NCI-H524 (cell line): Measurements from ENCODE around the gene WLS.
"Not testable (repeated sequence)": the region's sequence is repeated elsewhere in the genome, so short reads cannot be mapped to it uniquely, and the experiment has no call there.

Experiments used
- DNase-seq, 2 experiments: peaks; one replicate each; lab custom pipeline; 2025; lab: John Stamatoyannopoulos, UW

Gene WLS

DNA sequence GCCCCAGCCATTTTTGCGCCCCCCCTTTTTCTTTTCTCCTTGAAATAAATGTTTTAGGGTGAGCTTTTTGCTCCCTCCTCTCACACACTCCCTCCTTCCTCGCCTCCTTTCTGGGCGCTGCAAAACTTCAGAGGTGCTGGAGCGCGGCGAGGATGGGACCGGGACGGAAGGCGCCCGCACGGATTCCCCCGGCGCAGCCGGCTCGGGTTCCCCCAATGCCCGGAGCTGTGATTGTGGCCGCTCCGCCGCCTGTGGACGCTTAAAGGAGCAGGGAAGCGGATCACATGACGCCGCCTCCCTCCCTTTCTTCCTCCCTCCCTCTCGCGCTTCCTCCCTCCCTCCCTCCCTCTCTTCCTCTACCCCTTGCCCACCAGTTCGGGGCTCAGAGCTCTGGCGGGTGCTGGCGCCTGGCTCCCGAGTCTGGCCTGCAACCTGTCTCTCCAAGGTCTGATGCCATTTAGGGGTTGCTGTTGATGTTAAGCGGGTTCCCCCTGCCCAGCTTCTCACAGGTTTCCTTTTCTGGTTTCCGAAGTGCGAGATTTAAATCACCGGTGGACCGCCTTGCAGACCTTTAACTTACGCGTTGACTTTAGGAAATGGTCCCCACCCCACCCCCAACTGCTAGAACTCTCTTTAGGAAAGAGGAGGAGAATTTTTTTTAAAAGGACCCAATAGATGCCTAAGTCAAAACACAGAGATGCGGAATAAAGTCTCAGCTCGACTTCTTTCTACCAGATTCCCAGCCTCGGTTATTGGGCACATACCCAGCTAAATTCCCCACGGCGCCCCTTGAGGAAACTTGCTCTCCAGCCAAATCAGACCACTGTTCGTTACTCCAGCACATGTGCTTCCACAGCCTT lies at the start of gene WLS:
Gene WLS (minus strand): TSS at position 235 of the 860 bp plus-strand sequence. CDS start 224 bp downstream, at position 11.
- DNase-seq: peak; percentile 49 to 77

DNA sequence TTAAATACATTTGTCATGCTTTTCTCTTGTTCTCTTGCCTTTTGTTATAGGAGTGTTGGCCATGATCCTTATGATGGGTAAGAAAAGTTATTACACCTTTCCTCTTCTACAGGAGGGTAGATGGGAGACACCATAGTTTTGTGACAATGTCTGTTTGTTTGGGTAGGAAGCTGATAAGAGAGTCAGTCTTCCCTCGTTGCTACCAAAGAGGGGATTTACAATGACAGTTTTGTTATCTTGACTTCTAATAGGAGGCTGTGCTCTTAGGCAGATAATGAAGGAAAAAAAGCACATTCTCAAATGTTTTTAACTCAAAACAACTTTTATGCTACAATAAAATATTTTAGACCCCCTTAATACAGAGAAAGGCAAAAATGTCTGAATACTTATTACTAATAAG lies 48.0 kb upstream of the WLS start:
- no peak for DNase-seq

DNA sequence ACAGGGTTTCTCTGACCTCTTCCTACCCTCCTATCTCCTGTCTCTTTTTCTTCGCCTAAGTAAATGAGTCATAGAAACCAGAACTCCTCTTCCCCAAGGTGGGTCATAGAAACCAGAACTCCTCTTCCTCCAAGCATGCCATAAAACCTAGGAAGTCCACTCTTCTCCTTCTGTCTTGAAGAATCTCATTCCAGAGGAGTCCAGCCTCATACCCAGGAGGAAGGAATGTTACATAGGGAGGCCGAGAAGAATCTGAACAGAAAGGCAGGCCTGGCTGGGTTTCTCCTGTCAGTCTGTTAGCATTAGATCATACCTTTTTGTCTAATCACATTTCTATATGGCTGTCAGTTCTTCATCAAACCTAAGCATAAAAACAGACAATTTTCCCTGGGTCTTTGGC lies 47.5 kb upstream of the WLS start:
- DNase-seq: no peak

DNA sequence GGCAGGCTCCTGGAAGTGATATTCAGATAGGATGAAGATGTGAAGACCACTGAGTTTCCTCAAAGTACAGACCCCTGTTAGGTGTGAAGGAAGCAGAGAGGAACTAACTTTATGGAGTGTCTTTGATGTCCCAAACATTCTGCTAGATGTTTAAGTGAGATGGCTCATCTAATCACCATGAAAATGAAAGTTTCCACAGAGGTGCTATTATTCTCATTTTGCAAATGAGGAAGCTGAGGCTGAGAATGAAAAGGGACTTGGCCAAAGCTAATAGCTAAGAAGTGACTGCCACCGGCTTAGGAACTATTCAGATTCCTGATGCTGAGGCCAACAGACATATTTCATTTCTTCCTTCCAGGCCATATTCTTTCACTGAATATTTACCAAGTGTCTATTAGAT lies 45.9 kb upstream of the WLS start:
- DNase-seq: no peak

DNA sequence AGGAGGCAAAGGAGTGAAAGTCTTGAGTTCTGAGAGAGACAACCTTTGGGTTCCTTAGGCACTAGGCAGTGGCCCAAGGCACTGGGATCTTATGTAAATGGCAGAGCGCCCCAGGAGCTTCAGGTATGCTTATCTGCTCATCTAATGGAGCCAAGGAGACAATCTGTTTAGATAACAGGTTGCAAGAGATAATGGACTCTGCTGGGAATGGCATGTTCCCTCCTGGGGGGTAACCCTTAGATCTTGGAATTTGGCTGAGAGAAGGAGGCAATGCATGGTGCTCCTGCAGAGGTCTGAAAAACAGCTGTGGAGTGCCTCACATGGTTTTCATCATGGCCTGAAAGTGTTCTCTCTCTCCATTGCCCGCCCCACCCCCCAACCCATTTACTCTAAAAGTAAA lies 44.1 kb upstream of the WLS start:
- DNase-seq: no peak

DNA sequence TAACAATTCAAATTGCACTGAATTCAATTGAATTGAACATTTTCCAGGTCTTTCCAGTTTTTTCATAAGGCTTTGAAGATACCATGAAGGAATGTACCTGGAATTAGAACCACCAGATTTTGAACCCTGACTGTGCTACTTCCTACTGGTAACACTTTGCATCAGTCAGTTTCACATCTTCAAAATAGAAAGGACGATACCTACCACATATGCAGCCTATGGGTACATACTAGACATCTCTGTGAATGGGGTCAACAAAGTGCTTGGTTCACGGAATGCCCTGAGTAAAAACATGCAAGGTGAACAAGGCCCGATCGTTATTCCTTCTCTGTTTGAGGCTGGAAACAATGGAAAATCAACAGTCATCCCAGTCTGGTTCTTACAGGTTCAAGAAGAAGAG lies 41.2 kb upstream of the WLS start:
- no peak for DNase-seq

DNA sequence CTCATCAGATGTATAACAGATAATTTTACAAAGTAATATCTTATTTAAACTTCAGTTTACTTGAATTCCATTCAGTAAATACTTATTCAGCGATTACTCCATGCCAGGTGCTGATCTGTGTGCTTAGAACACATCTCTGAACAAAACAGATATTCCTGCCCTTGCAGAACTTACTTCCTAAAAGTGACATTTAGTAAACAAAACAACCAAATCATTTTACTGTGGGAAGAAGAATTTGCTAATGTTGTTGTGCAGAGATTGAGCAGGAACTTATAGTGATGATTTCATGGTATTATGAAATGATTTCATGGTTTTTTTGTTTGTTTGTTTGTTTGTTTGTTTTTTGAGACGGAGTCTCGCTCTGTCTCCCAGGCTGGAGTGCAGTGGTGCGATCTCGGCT lies 39.3 kb upstream of the WLS start:
- no peak for DNase-seq

DNA sequence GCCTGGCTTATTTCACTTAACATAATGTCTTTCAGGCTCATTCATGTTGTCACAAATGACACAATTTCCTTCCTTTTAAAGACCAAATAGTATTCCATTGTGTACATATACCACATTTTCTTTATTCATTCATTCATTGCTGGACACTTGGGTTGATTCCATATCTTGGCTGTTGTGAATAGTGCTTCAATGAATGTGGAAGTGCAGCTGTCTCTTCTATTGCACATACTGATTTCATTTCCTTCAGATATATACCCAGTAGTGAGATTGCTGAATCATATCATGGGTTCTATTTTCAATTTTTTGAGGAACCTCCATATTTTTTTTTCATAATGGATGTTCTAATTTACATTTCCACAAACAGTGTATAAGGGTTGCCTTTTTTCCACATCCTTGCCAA lies 38.6 kb upstream of the WLS start:
- no peak for DNase-seq

DNA sequence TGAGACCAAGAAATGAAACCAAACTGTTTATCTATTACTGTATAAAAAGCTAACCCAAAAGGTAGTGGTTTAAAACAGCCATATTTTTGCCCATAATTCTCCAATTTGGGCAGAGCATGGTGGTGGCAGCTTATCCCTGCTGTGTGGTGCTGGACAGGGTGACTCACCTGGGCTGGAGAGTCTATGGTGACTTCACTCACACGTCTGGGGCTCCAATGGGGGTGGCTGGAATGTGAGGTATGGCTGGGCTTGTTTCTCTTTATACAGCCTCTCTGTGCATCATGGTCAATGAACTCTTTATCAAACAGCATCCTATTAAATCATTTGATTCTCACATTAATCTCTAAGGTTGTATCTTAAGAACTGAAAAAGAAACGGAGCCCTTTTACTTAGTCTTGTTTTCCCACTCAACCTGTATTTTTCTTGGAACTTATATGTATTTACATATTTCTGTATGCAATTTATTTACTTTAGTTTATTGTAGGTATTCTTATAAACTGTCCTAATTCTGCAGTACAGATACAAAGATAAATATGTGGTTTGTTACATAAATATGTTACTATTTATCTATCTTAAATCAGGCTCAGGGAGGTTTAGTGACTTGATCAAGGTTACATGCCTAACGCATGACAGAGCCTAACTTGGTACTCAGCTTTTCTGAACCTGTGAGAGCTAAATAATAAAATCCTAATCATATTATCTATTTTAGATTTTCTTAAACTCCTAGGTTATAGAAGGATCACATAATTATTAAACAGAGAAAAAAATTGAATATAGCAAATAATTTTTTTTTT lies 37.5 kb upstream of the WLS start:
- DNase-seq: no peak

DNA sequence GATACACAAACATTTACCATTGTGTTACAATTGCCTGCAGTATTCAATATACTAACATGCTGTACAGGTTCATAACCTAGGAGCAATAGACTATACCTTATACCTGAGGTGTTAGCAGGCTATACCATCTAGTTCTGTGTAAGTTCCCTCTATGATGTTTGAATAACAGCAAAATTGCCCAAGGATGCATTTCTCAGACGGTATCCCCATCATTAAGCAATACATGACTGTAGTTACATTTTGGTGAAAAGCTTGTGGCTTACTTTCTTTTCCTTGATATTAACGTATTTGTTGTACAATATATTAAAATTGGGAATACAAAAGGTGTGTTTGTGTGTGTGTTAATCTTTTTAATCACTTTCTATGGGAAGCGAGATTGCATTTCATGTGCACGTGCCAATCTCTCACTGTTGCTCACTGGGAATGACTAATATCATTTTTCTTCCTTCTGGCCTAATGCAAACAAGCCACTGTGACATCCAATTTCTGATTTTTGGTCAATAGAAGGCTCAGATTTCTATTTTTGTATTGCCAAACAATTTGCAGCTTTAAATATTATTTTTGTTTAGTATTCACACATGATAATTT lies 36.7 kb upstream of the WLS start:
- DNase-seq: no peak

DNA sequence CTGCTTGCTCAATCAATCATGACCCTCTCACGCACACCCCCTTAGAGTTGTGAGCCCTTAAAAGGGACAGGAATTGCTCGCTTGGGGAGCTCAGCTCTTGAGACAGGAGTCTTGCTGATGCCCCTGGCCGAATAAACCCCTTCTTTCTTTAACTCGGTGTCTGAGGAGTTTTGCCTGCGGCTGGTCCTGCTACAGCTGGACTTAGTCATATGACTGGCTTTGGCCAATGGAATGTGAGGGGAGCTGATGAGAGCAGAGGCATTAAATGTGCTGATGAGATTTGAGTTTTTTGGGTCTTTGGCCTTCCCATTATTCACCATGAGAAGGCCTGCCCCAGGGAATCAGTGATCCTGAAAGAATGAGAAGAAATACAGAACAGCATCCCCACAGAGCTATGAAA lies 24.5 kb upstream of the WLS start:
- not testable (repeated sequence) for DNase-seq

DNA sequence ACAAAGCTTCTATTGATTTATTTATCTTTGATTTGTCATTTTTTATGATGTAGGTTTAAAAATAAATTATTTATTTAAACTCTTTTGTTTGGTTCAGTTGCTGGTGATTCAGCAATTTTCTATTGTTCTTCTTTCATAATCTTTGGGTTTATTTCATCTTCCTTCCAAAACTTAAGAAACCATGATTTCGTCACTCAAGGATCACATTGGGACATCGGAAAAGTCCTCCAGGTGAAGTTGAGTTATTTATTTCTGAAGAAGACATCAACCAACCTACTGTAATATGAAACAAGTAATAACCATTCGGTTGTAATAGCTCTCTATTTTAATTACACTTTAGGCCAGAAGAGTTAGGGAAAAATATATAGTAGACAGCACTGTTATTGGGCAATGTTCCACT lies 23.0 kb upstream of the WLS start:
- no peak for DNase-seq

DNA sequence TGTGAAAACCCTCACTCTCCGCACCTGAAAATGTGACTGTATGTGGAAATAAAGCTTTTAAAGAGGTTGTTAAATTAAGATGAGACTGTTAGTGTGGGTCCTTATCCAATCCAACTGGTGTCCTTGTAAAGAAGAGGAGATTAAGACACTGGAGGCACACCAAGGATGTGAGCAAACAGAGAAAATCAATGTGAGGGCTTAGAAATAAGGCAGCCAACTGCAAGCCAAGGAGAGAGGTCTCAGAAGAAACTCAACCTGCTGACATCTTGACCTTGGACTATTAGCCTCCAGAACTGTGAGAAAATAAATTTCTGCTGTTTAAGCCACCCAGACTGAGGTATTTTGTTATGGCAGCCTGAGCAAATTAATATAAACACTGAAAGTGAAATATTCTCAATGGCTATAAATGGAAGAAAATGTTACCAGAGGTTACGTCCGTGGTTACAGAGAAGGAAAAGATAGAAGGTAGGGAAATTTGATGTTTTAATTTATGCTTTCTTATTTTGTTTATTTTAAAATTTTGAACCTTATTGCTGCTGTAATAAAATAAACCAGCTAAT lies 22.4 kb upstream of the WLS start:
- DNase-seq: no peak

DNA sequence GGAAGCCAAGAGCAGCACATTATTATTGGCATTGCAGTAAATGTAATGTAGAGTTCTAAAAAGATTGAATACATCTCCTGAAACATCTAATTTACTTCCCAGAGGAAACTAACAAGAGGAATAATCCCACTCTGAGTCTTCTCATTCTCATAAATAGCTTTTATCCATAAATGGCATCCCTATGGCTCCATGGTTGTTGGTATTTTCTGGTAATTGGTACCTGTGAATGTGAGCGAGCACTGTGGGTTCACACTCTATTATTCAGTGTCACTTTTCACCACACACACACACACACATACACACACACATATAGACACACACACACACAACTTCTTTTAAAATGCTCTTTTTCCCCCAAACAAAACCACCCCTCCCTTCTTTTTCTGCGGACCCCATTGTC lies 4.7 kb upstream of the WLS start:
- DNase-seq: no peak

DNA sequence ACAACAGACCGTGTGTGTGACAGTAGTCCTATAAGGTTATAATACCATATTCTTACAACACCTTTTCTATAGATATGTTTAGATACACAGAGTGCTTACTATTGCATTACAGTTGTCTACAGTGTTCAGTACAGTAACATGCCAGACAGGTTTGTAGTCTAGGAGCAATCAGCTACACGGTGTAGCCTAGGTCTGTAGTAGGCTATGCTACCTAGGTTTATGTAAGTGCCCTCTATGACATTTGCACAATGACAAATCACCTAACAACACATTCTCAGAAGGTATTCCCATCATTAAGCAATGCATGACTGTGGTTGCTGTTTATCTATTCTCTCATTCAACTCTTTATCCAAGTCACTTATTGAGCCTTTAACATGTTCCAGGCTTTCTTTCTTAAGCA lies 1.8 kb upstream of the WLS start:
- DNase-seq: no peak

DNA sequence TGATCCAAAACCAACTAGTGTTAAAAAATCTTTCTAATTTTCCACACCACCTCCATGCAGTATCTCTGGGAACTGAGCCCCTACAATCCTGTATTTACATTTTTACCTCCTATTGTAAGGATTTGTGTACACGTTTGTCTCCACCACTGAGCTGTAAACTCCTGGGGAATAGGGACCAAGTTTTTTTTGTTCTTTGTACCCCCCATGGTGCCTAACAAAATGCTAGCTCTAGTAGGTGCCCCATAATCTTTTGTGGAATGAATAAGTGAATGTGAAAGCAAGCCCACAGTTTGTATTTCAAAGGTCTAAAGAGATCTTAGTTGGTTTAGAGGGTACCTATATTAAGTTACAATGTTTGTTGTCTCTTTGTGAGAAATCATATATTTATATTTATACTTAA lies 879 bp upstream of the WLS start:
- DNase-seq: no peak

DNA sequence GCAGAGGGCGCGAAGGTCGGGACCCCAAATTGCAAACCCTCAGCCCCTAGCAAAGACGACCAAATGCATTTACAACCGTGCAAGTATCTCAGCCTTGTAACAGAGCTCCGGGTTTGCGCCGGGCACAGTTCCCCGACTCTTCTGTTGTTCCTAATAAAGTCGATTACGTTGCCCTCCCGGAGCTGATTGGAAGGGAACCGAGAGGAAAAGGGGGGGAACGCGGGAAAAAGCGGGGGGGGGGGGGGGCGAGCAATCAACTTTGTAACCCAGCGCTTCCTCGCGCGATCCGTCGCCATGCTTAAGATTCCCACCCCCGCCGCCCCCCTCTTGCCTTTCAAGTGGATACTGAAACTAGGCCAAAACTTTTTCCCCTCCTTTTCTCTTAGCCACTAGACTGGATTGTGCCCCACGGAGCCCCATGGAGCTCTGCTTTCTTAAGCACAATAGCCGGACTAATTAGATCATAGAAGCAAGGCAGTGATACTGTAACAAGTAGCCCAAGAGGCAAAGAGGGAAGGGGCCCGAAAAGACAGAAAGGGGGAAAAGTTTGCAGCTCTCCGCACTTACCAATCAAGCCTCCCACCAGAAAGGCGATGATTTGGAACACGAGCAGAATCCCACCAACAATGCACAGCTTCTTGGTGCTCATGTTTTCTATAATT lies 565 bp downstream of the WLS start:
- DNase-seq: peak; percentile 24 to 49

DNA sequence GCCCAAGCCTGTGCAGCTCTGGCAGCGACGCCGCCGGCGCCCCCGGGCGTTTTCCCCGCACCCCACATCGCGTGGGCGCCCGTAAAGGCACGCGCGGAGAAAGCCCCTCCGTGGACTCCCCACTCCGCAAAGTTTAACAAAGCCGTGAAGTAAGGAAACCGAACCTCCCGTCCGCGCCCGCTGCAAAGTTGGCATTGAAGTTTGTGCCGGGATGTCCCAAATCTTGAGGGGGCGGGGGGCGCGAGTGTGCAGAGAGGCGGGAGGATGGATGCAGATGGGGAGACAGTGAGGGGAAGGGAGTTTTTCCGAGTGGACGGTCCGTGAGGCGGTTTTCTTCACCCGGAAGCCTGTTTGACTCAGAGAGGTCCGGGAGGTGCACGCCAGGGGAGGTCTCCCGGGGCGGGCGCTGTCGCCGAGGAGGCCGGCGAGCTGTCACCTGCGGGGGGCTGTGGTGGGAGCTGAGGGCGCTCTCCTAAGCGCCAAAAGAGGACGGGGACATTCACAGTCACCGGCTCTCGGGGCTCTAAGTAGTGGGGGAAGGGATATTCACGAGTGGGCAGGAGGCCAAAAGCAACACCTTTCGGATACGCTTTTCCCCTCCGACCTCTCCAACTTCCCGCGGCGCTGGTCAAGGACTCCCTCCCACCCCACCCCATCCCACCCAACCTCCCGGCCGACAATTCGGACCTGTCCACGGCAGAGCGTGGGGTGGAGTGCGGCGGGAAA lies 1.3 kb downstream of the WLS start:
- DNase-seq: peak in 1 of 2 experiments; percentile 35

DNA sequence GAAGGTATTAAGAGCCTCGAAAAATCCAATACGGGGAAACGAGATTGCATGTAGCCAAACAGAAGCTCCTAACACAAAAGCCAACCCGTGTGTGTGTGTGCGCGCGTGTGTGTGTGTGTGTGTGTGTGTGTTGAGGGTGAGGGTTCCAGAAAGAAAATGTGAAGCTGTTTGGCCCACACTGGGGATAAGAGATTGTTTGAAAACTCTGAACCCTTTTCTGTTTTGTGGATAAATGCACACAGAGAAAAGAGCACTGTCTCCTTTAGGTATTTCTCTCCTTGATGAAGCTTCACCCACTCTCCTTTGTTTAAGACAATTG lies 1.9 kb downstream of the WLS start:
- no peak for DNase-seq

DNA sequence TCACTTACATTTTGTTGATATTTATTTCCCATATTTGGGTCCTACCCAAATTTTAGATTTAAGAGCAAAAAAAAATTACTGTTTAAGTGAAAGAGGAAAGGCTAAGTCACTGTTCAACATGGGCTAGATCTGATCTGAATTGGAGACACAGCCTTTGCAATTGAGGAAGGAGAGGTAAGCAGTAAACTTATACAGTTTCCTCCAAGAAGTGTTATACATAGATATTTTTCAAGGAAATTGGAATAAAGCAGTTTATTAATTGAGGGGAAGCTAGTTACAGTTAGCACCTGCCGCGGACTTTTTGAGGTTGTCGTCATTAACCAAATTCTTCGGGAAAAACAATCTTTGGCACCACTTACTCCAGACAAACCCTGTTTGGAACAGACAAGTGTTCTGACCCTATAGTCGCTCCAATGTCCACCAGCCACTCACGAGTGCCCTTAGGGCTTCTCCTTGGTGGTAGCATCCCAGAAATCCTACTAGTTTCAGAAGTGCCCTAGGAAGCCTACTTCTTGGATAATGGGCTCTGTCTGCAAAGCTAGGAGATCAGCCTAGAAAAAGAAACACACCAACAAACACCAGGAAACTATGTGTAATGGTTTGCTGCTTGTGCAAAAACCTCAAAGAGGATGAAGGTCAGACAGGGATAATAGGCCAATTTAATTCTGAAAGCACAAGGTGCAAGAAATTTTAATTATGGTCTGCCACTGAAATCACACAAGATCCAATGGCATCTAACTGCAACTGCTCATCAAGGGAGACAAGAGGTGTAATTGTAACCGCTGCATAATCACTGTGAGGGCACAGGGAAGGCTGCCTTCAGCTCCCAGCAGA lies 2.5 kb downstream of the WLS start:
- DNase-seq: peak; percentile 27 to 34

DNA sequence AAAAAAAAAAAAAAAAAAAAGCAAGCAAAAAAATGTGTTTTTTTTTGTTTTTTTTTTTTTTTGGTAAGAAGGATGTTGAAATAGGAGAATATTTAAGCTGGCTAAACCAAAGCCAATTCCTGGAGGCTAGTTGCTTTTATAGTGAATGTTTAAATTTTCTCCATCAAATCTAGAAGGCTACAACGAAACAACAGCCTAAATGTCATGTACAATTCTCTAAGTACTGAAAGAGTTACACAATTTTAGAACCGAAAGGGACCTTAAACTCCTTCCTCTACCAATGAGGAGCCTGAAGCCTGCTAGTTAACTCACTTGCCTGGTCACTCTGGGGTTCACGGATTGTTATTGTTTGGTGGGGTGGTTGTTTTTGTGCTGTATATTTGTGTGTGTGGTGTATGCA lies 3.5 kb downstream of the WLS start:
- DNase-seq: no peak
